NCI-H345 treated with DMSO at 0.1 percent for 48 hours (cell line): ENCODE data around the gene CCDC146.
"Not testable (repeated sequence)": the region's sequence is repeated elsewhere in the genome, so short reads cannot be mapped to it uniquely, and the experiment has no call there.

Experiments
- DNase-seq: peaks from one replicate; lab custom pipeline; 2025; ENCODE audit not compliant: unreplicated experiment; lab: John Stamatoyannopoulos, UW

CCDC146 gene

DNA sequence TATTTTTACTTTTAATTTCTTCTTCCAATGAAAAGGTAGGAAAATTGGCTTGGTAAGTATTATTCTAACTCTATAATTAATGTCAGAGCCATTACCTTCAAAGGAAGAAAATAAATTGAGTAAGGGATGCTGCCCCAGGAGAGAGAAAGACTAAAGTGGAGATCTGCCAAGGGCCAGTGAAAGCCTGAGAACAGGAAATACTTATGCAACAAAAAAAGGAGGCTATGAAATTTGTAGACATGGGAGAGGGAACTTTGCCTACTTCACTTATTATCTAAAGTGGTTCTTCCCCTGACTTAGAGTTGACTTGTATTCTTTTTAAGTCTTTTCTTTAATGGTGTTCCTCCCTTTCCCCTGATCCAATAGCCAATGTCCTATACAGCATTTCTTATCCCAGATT lies 29.8 kb downstream of the CCDC146 start:
- not testable (repeated sequence) for DNase-seq

DNA sequence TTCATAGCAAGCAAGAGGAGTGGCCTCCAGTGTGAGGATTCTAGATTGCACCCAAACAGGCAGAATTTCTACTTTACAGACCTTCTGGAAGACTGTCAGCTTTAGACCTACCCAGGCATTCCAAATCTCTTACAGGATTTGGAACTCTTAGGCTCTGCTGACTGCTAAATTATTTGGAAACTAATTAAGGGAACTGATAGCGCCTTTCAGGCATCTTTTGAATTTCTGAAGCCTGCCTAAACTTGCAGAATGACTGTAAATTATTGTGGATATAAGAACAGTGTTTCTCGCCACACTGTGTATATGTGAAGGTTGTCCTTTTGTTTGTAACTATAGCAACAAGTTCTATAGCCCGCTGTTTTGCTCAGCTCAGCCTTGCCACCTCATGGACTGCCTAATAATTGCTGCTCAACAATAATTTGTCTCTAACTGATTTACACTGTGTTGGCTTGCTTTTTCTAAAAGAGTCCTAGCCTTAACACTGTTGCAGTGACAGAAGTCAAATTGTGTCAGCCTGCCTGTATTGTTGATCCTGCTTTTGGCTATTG lies 32.6 kb downstream of the CCDC146 start:
- DNase-seq, result not testable (repeated sequence)

DNA sequence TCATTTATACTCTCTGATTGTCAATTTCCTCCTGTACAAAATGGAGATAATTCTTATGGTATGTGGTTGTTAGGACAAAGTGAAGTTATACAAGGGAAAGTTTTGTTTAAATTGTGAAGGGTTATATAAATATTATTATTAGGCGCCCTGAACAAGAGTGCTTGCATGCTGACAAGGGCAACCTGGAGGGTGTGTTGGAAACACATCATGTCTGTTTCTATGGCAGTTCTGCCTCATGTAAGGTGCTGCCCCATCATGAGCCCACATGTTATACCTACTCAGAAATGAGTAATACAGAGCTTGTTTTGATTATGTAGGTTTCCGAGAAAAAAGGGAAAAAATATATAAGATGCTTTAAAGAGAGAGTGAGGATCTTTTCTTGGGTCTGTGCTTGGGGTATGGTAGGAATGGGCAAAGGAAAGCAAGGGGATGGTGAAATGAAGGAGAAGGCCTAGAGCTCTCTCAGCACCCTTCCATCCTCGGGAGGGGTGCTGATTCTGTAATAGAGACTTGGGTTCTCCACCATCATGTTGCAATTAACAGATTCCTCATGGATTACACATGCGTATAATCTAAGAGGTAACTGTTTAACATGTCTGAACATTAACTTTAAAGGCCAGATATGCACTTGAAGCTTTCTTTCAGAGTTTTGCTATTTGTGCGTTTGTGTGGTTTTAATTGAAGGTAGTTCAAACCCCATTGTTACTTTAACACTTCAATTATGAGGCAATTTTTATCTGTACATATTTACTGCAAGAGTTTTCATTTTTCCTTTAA lies 33.4 kb downstream of the CCDC146 start:
- not testable (repeated sequence) for DNase-seq

DNA sequence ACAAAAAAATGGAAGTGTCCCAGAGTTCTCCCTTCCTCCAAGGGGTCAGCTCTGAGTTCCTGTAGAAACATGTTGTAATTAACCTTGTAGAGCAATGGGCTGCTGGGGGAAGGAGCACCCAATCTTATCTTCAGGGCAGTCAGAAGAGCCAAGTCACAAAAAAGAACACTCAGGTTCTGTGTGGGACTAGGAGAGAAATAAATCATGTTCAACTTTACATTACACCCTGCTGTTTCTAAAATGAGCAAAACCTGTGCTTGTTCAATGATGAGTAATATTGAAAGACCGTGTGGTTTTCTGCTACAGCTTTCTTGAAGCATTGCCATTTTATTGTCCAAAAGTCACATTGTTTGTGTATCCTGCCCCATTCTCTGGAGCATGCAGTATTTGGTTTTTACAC lies 34.6 kb downstream of the CCDC146 start:
- not testable (repeated sequence) for DNase-seq

DNA sequence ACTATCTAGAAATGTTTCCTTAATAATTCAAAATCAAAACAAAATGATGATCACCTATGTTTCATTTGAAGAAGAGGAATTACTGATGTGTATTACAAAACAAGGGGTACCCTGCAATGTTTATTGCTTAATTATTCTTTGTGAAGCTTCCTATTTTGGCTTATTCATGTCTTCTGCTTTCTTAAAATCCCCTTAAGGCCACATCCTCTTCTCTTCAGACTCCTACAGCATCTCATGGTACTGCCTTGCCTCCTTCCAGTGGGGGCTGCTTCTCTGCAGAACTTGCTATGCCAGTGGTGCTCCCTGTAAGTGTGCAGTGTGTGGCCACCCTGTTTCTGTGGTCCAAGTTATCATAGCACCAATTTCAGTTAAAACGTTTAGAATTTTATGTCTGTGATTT lies 35.0 kb downstream of the CCDC146 start:
- DNase-seq, result no peak

DNA sequence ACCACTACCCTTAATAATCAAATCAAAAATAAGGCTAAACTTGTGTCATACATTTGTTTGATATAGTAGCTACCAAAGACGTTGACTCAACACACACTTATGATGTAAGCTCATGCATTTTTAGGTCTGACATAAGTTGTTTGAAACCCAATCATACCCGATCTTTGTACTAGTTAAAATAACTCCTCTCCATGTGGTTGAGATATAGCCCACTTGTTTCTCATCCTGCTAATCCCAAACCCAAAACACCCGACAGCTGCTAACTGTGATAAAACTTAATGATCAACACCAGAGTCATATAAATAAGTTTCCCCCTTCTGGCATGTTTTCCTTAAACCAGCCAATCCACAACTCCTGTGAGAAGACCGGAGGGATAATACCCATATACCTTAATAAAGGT lies 48.7 kb downstream of the CCDC146 start:
- DNase-seq, result not testable (repeated sequence)

DNA sequence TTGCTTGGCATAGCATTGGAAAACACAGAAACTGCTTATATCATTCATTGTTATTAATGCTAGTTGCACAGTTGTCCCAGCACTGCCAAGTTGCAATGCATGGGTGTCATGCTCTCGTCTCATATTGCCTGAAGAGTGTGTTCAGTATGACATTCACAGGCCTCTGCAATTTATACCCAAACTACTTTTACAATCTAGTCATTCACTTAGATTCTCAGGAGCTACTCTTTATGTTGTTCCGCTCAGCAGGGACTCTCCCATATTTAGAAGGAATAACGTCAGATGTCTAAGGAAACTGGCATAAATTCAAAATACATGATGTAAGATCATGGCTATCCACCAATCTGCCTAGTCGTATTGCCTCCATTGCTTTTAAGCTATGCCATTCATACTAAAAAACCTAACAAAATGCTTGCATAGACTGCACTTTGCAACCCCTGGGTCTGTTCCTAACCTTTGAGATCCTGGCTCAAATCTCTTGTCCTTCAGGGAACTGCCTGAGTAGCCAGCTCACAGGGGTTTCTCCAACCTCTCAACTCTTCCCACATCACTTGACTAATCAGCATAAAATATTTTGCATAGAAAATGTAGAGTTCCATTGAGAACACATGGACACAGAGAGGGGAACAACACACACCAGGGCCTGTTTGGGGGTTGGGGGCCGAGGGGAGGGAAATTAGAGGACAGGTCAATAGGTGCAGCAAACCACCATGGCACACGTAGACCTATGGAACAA lies 50.2 kb downstream of the CCDC146 start:
- DNase-seq, result not testable (repeated sequence)

DNA sequence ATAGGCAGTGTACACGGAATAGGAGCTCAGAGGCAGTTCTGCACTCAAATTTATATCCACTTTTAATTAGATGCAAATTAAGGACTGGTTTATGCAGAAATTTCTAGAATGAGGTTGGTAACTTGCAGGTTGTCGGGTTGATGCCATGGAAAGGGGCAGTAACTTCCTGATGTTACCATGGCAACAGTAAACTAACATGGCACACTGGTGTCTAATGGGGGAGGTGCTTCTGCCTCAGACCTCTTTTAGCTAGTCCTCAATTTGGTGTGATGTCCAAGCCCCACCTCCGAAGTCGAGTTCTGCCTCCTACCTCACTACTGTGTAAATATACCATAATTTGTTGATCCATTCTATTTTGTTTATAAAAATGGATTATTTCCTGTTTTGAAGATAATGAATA lies 52.0 kb downstream of the CCDC146 start:
- DNase-seq, result not testable (repeated sequence)

DNA sequence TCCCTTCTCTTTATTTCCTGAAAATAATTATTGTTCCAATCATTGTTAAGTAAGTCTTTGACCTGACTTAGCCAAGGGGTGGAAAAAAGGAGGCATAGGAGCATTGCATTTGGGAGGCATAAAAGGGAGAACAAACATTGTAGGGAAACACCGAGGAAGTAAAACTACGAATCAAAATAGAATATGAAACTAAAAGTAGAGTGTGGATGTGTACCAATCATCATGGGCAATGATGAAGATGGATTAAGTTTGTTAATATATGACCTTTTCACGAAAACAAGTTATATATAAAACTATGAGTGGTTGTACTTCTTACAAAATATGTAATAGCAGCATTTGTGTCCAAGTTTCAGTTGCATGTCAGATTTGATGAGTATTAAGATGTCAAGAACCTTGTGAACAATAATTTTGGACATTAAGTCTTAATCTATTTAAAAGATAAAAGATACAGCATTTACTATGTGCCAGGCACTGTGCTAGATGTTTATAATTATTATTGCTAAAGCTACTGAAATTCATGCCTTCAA lies 52.9 kb downstream of the CCDC146 start:
- not testable (repeated sequence) for DNase-seq

DNA sequence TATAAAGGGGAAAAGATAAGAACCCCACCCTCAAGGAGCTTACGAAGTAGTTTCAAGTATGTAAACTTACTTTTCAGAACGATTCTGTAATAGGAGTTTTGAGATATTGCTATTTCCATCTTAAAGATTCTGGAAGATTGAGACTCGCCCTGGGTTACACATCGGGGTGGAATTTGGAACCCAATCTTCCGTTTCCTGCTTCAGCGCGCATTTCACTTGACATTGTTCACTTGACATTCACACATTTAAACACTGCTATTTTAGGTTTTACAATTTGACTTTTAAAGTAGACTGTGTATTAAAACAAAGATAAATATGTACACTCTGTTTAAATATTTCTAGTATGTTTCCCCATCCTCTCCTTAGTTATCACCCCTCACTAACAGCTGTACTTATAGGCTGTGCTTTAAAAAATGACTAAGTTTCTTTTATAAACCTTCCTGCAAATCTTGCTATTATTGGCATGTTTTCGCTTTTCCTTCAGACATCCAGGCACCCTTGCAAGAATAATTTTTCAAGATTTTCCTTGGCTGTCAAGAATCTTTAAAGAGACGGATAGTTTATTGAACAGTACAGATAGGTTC lies 55.0 kb downstream of the CCDC146 start:
- DNase-seq, result not testable (repeated sequence)

DNA sequence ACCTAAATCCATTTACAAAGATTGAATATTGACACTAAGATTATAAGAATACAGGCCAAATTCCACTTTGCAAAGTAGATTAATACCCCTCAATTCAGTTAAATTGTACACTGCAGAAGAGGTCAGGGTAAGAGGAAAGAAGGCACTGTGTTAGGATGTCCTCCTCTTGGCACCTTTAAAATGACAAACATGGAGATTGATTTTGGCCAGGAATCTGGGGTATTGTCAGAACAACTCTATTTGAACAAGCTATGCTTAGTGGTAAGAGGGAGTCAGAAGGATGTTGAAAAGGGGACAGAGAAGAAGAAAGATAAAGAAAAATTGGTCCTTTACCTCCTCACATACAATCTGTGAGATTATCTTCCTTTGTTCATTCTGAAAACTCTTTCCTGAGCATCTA lies 55.6 kb downstream of the CCDC146 start:
- DNase-seq, result not testable (repeated sequence)

DNA sequence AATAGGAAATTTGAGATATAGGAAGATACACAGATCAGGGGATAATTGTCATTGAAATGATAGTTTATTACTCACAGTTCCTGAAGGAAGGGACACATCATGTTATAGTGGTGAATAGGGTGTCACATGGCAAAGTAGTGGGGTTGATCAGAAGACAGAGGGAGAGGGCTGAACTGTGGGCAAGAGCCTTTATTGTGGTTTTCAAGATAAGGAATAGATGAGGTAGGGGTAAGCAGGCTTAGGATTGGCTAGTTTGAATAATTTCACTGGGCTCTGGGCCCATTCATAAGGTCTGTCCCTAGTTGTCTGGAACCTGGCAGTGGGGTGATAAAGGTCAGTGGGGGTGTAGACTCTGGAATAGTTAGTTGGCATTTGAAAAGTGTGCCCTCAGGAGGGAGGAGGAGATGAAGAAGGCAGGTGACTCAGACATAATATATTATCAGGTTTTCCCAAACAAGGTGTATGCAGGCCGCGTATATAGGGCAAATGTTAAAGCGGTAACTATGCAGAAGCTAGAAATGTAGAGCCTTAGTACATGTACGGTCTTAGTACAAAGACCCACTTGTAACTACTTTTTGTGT lies 58.7 kb downstream of the CCDC146 start:
- DNase-seq, result no peak

DNA sequence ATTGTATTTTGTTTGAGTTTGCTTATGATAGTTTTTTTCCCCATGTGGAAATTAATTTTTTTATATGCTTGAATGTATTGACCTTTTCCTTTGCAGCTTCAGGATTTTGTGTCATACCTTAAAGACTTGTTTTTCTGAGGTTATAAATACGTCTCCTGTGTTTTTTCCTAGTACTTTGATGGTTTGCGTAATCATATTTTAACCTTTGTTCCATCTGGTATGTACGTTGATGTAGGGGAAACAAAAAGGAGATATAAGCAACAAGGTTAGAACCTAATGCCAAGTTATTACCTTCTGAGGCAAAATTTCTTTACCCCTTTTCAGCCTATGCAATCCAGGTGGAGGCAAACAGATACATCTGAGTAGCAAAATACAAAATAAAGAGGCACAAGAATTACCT lies 59.3 kb downstream of the CCDC146 start:
- no peak for DNase-seq

DNA sequence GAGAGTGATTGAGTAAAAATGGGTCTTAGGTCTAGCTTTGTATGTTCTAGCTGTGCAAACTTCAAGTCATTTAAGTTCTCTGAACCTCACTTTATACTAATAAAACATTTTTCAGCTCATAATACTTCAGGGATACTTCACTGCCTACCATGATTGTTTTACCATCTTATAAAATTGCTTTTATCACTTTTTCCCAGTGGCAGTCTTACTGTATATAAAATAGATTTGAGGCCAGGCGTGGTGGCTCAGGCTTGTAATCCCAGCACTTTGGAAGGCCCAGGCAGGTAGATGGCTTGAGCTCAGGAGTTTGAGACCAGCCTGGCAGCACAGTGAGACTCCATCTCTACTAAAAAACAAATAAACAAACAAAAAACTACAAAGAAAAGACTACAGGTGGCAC lies 59.8 kb downstream of the CCDC146 start:
- DNase-seq, result no peak

DNA sequence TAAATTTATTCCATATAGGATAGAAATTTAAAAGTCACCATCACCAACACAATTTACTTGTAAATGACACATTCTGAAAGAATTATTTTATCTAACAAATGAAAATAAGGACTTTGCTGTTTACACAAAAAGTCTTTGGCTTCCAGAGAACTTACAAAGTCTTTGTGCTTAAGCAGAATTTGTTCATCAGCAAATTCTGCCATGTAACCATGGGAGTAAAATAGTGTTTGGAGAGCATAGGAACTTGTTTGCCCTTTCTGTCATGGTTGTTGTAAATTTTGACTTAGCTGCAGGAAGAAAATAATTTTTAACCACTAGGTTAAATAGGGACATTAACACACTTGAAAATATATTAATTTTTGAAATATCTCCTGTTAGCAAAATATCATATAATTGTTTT lies 62.0 kb downstream of the CCDC146 start:
- DNase-seq, result no peak

DNA sequence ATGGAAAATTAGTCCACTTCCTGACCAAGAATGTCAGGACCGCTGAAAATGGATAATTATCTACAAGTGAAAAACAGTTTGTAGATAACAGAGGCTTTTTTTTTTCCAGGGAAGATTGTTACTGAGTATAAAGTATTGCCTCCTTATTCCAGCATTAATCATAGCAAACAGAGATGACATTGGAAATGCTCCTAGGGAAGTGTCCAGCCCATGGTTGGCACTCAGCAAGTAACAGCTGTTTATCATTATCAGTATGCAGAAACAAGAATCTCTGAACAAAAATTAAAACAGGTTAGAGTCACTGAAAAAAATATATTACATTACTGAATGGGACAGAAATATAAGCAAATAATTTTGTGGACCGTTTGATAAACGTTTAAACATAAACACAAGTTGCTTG lies 62.6 kb downstream of the CCDC146 start:
- DNase-seq, result no peak

DNA sequence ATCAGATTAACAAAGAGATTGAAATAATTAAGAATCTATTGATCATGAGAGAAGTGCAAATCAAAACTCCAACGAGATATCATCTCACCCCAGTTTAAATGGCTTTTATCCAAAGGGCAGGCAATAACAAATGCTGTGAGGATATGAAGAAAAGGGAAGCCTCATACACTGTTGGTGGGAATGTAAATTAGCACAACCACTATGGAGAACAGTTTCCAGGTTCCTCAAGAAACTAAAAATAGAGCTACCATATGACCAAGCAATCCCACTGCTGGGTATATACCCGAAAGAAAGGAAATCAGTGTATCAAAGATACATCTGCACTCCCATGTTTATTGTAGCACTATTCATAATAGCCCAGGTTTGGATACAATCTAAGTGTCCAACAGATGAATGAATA lies 63.5 kb downstream of the CCDC146 start:
- no peak for DNase-seq

DNA sequence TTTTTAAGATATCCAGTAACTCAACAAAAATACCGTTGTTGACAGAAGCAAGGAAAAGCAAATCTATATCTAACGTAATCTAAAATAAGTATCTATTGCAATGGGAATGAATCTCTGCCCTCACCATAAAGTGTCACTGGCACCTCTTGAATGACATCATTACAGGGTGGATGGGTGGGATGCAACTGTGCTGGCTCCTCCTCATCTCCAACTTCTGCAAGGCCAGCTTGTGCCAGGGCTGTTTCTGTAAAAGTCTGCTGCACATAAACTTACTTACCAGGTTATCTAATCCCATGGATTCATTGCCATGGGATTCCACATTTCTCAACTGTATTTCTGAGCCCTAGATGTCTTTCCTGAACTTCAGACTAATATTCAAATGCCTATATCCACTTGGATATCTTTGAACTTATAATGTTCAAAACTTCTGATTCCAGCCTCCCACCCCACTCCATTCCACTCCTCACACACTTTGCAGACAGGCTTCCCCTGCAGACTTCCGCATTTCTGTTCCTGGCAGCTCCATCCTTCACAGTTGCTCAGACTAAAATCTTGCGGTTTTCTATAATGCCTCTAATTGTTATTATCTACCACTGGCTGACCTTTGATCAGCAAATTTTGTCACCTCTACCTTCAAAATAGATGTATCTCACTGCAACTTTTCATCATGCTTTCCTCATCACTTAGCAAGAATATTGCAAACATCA lies 66.5 kb downstream of the CCDC146 start:
- no peak for DNase-seq

DNA sequence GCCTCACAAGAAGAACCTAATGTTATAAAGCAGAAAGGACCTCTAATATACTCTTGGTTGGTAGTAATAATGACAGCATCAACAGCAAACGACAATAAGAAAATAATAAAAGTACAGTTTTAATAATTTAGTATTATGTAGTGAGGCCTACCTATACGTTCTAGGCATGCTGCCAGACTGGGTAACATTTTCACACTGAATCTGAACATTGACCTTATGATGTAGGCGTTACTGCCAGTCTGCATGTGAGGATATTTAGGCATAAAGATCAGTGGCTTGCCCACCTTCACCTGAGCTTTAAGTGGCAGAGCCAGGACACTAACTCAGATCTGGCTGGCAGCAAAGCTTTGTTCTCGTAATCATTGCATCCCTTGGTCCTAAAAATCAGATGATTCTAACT lies 74.7 kb downstream of the CCDC146 start:
- no peak for DNase-seq
